HFF-Myc (cell line): ENCODE measurements around the gene ZFHX3.

Source experiments
- DNase-seq: peaks from one replicate; pipeline ENCODE4 v3.0.0-alpha.2; 2011; ENCODE audit warnings: low read depth; ENCODE audit errors: extremely low read depth
- H3K4me3 ChIP-seq: replicated peaks from 2 replicates; pipeline ENCODE4 v1.5.1; 2011; ENCODE audit warnings: low read depth, mild to moderate bottlenecking, control low read depth, low read length
- CTCF ChIP-seq: IDR thresholded peaks from 2 replicates; pipeline ENCODE4 v1.5.1; 2012; ENCODE audit warnings: mild to moderate bottlenecking, low read depth, low read length, control low read depth; ENCODE audit errors: missing control alignments

The ZFHX3 gene

DNA sequence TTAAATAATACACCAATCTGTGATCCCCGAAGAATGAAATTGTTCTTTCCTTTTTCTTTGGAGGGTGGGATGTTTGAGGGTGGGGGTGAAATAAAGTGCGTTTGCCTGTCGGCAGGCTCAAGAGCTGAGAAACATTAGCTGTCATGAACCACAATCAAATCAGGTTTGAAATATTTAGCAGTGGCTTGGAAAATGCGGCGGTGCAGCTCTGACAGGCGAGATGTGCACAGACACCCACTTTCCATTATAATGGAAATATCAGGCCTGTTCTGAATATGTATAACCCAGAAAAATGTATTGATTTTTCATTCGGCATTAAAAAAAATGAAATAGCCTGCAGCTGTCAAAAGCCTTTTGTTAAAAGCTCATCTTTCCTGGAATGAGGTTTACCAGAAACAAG lies 212.8 kb downstream of the ZFHX3 start:
- no peak overlapping the region for H3K4me3 ChIP-seq
- DNase-seq = no peak
- no peak for TF ChIP-seq CTCF

DNA sequence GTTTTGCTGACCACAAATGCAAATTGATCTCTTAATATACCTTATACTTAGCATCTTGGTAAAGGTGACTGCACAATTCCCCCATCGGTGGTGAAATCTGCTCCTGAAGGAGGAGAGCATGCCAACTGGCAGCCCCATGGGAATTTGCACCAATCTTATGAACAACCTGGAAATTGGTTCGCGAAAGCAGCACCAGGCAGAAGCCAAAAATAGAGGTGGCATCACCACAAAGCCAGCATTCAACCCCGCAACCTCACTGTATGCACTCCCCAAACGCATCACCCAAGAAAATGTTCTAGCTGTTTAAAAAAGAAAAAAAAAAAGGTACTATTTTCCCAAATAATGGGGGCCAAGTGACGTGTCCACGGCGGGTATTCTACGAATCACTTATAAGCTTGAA lies 213.4 kb downstream of the ZFHX3 start:
- no peak for TF ChIP-seq CTCF
- H3K4me3 ChIP-seq = no peak overlapping the region
- no peak for DNase-seq

DNA sequence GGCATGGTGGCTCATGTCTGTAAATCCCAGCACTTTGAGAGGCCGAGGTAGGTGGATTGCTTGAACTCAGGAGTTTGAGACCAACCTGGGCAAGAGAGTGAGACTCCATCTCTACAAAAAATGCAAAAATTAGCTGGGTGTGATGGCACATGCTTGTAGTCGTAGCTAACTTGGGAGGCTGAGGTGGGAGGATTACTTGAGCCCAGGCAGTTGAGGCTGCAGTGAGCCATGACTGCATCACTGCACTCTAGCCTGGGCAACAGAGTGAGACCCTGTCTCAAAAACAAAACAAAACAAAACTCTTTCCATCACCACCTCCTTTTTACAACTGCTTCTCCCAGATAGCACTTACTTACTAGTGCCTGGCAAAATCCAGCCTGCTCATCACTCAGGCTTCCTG lies 214.0 kb downstream of the ZFHX3 start:
- H3K4me3 ChIP-seq = no peak overlapping the region
- no peak for TF ChIP-seq CTCF
- no peak for DNase-seq

DNA sequence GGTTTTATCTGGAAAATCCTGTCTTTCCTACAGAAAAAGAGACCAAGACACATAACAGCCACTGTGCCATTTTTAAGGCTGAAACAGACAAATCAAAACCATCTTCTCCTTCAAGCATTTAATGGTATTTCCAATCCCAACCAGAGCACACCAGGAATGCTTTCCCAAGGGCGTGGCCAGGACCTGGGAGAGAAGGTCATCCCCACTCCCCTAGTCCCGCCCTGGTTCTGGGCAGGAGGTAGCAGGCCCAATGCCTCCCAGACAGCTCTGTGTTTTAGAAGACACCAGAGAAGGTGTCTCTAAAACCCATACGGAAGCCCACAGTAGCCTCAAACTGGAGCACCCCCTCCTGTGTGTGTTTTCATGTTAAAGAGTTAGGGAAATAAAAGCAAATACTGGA lies 214.4 kb downstream of the ZFHX3 start:
- H3K4me3 ChIP-seq = no peak overlapping the region
- DNase-seq = no peak
- no peak for TF ChIP-seq CTCF

DNA sequence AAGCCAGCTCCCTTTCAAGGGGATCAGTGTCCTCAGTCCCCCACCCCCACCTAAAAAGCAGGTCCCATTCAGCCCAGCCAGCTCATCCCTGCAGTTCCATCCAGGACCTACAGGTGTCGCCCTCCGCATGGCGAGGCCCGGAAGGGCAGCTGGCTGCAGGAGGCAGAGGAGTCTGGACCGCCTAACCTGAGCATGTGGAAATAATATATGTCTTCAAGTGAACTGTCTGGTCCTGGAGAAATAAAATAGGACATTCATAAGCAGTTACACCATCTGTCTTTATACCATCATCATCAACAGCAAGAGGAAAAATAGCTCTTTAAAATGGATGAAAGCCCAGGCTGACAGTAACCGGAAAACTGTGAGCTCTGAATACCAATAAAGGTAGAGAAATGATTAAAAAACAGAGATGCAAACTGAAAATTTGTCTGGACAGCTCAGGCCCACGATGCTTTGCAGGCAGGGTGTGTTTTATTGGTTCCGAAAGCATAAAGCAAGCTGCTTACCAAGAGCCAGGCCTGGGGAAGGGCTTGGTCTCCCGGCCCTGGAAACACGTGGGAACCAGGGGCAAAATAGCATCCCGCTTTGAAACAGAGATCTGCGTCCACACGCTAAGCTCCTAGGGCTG lies 215.2 kb downstream of the ZFHX3 start:
- TF ChIP-seq CTCF = peak; percentile 100
- no peak overlapping the region for H3K4me3 ChIP-seq
- DNase-seq = peak; percentile 56

DNA sequence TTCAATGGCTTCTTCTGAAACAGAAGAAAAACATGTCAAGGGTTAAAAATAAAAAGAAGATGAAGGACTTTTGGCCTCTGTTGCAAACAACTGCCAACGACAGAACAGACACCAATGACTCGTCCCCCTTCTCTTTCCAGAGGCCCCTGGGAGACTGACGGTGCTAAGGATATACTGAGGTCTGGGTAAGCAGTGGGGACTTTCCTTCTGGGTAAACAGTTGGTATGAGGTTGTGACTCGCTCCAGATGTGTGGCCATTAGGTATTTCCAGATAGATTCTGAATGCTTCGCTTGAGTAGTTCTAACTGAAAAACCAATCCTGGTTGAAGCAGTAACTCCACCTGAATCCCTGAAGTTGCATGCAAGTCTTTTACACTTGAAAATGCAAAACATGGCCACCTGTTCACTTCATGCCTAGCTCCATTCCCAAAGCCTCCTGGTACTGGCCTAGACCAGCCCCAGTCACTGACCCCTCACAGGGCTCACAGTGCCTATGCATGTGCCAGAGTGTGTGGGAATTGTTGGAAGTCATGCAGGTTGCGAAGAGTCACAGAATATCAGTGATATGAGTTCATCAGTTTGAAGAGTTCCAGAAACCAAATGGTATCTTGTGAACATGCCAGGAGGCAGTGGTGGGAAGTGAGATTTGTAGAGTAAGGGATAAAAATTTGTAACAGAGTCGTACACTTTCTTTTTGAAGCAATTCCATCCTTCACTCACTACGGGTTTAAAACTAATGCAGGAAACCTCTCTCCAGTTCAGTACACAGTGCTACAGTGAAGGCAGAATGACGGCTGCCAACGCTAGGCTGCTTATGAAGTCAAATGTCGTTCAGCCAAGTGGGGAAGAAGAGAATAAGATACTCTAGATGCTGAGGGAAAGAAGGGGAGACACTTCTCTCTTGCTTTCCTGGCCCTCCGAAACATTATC lies 217.8 kb downstream of the ZFHX3 start:
- no peak for DNase-seq
- no peak overlapping the region for H3K4me3 ChIP-seq
- TF ChIP-seq CTCF = no peak
